Measurements from ENCODE around the gene EEF1A2.

- TF ChIP-seq, protein P1, sequence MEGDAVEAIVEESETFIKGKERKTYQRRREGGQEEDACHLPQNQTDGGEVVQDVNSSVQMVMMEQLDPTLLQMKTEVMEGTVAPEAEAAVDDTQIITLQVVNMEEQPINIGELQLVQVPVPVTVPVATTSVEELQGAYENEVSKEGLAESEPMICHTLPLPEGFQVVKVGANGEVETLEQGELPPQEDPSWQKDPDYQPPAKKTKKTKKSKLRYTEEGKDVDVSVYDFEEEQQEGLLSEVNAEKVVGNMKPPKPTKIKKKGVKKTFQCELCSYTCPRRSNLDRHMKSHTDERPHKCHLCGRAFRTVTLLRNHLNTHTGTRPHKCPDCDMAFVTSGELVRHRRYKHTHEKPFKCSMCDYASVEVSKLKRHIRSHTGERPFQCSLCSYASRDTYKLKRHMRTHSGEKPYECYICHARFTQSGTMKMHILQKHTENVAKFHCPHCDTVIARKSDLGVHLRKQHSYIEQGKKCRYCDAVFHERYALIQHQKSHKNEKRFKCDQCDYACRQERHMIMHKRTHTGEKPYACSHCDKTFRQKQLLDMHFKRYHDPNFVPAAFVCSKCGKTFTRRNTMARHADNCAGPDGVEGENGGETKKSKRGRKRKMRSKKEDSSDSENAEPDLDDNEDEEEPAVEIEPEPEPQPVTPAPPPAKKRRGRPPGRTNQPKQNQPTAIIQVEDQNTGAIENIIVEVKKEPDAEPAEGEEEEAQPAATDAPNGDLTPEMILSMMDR (IDR thresholded peaks at IDR 0.05) = no peak
- no peak for TF ChIP-seq POLR2A (IDR thresholded peaks at IDR 0.05)
Measured at GRCh38 chr20:63472862-63473390, 26.0 kb downstream of the EEF1A2 start.

Data from lower leg skin (tissue), 3 donors.